Neural cell (in vitro differentiated cells): ENCODE results near the gene DRD2. TPM values are rescaled to one million over a fixed set of nuclear protein-coding genes. Genes with fewer than 3 reads are reported as not detected.

ENCODE experiments used
- H2AFZ ChIP-seq: fragments of 200-600, 300-800 bp; sonication (generic), shearing (Covaris generic); 2 replicates; pipeline ENCODE4 v1.6.0; 2014; ENCODE audit warnings: low read depth, mild to moderate bottlenecking, antibody characterized with exemption, low read length, moderate library complexity
- H3F3A ChIP-seq: fragments of 200-600 bp; shearing (Covaris generic); 2 replicates; pipeline ENCODE4 v1.6.1; 2016; ENCODE audit warnings: mild to moderate bottlenecking, moderate library complexity, mixed read lengths, antibody characterized with exemption, low read length; ENCODE audit not compliant: insufficient read depth, poor library complexity, severe bottlenecking
- H3K27ac ChIP-seq: fragments of 200-600, 300-800 bp; sonication (generic), shearing (Covaris generic); 2 replicates; pipeline ENCODE4 v1.5.1; 2014; ENCODE audit warnings: mild to moderate bottlenecking, low read length, moderate library complexity
- H3K27me3 ChIP-seq: fragments of 300-800, 200-600 bp; sonication (generic), shearing (Covaris generic); 2 replicates; pipeline ENCODE4 v1.6.0; 2014; ENCODE audit warnings: mild to moderate bottlenecking, low read depth, low read length, moderate library complexity; ENCODE audit not compliant: insufficient read depth
- H3K36me3 ChIP-seq: fragments of 300-800, 200-600 bp; sonication (generic), shearing (Covaris generic); 2 replicates; pipeline ENCODE4 v1.5.1; 2014; ENCODE audit warnings: mild to moderate bottlenecking, antibody characterized with exemption, low read length, moderate library complexity; ENCODE audit not compliant: insufficient read depth
- H3K4me2 ChIP-seq: fragments of 300-800, 200-600 bp; sonication (generic), shearing (Covaris generic); 2 replicates; pipeline ENCODE4 v1.6.0; 2014; ENCODE audit warnings: mild to moderate bottlenecking, low read length
- H3K4me3 ChIP-seq: fragments of 300-800, 200-600 bp; sonication (generic), shearing (Covaris generic); 2 replicates; pipeline ENCODE4 v1.5.1; 2014; ENCODE audit warnings: mild to moderate bottlenecking, low read length, moderate library complexity
- H3K79me2 ChIP-seq: fragments of 200-600 bp; shearing (Covaris generic); replicated peaks from 2 replicates; pipeline ENCODE4 v1.6.0; 2014; ENCODE audit warnings: mild to moderate bottlenecking, low read length, moderate library complexity; ENCODE audit not compliant: insufficient read depth
- H3K9ac ChIP-seq: fragments of 300-800, 200-600 bp; sonication (generic), shearing (Covaris generic); 2 replicates; pipeline ENCODE4 v1.6.1; 2016; ENCODE audit warnings: mild to moderate bottlenecking, low read length, mixed read lengths
- H3K9me2 ChIP-seq: fragments of 200-600 bp; shearing (Covaris generic); 2 replicates; pipeline ENCODE4 v1.6.1; 2016; ENCODE audit warnings: mild to moderate bottlenecking, low read length, mixed read lengths; ENCODE audit not compliant: insufficient read depth
- H3K9me3 ChIP-seq: fragments of 200-600, 300-800 bp; sonication (generic), shearing (Covaris generic); 2 replicates; pipeline ENCODE4 v1.6.1; 2016; ENCODE audit warnings: mild to moderate bottlenecking, mixed run types, low read length, moderate library complexity, mixed read lengths
- H4K20me1 ChIP-seq: fragments of 200-600 bp; shearing (Covaris generic); 2 replicates; pipeline ENCODE4 v1.6.1; 2016; ENCODE audit warnings: mild to moderate bottlenecking, mixed run types; ENCODE audit not compliant: insufficient read depth
- EP300 ChIP-seq: fragments of 450-650 bp; conservative IDR thresholded peaks from 2 replicates; pipeline ENCODE4 v1.6.1; 2014; ENCODE audit warnings: antibody characterized with exemption, mild to moderate bottlenecking, moderate library complexity; ENCODE audit not compliant: poor library complexity, severe bottlenecking
- EZH2 ChIP-seq: fragments of 200-600, 300-800 bp; shearing (Covaris generic), sonication (generic); IDR thresholded peaks from 2 replicates; pipeline ENCODE4 v1.6.1; 2014; ENCODE audit warnings: antibody characterized with exemption, low read length, borderline replicate concordance, mild to moderate bottlenecking; ENCODE audit not compliant: insufficient read depth, poor library complexity, severe bottlenecking
- MXI1 ChIP-seq: fragments of 450-650 bp; conservative IDR thresholded peaks from 2 replicates; pipeline ENCODE4 v1.6.1; 2014; ENCODE audit warnings: antibody characterized with exemption, mild to moderate bottlenecking; ENCODE audit not compliant: poor library complexity, severe bottlenecking
- POLR2AphosphoS5 ChIP-seq: IDR thresholded peaks from 2 replicates; pipeline ENCODE4 v1.6.1; 2012
- SMC3 ChIP-seq: fragments of 450-650 bp; conservative IDR thresholded peaks from 2 replicates; pipeline ENCODE4 v1.6.1; 2014; ENCODE audit warnings: antibody characterized with exemption, mild to moderate bottlenecking, moderate library complexity; ENCODE audit not compliant: poor library complexity
- polyA plus RNA-seq: library from polyadenylated mRNA; depleted of rRNA; stranded (reverse); fragments of >200 nt; gene quantifications from 2 replicates; pipeline ENCODE4 v1.2.3, GENCODE V29; 2014
- TF ChIP-seq, protein P1 (sequence below): fragments of 450-650 bp; IDR thresholded peaks from 2 replicates; pipeline ENCODE4 v1.5.1; 2014; ENCODE audit warnings: antibody characterized with exemption, mild to moderate bottlenecking, moderate library complexity; ENCODE audit not compliant: poor library complexity, severe bottlenecking
- TF ChIP-seq, protein P2 (sequence below): IDR thresholded peaks from 2 replicates; pipeline ENCODE4 v1.6.1; 2012; ENCODE audit warnings: borderline replicate concordance

The DRD2 gene
- polyA plus RNA-seq, 1 donor from 2014 or later = 0.24 TPM

DNA sequence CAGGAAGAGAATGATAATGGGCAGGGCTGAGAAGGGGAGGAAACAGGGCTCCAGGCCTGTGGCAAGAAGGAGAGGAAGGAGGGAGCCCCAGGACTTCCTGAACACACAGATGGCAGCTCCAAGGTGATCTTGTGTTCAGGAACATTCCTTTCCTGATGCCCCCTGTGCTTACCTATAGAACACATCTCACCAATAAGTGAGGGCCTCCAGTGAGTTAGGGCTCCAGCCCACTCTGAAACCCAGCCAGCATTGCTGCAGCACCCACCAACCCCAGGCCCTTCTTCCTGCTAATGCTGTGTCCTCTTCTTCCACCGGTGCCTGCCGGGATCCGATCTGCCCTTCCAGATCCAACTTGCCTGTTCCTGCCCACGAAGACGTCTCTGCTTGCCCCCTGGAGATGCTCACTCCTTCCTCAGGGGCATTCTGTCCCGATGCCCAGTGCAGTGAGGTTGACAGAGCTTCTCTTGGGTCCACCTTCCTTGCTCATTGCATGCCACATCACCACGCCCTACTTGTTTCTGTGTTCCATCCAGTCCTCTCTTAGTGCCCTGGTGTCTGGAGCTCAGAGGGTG is 70.3 kb downstream of the DRD2 start:
- Histone ChIP-seq H3K9ac (no peak overlapping the region), H3K79me2 (no peaks in the 10 kb centered on the region), H3K27me3 (no peaks in the 10 kb centered on the region), H2AFZ (no peak overlapping the region), H3K4me2 (no peak overlapping the region), H4K20me1 (no peaks in the 10 kb centered on the region), H3K9me2 (no peaks in the 10 kb centered on the region), H3K4me3 (no peak overlapping the region), H3K9me3 (no peaks in the 10 kb centered on the region), H3K27ac (no peak overlapping the region), H3F3A (no peaks in the 10 kb centered on the region), H3K36me3 (no peaks in the 10 kb centered on the region)
- TF ChIP-seq, protein P1, sequence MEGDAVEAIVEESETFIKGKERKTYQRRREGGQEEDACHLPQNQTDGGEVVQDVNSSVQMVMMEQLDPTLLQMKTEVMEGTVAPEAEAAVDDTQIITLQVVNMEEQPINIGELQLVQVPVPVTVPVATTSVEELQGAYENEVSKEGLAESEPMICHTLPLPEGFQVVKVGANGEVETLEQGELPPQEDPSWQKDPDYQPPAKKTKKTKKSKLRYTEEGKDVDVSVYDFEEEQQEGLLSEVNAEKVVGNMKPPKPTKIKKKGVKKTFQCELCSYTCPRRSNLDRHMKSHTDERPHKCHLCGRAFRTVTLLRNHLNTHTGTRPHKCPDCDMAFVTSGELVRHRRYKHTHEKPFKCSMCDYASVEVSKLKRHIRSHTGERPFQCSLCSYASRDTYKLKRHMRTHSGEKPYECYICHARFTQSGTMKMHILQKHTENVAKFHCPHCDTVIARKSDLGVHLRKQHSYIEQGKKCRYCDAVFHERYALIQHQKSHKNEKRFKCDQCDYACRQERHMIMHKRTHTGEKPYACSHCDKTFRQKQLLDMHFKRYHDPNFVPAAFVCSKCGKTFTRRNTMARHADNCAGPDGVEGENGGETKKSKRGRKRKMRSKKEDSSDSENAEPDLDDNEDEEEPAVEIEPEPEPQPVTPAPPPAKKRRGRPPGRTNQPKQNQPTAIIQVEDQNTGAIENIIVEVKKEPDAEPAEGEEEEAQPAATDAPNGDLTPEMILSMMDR = no peak
- TF ChIP-seq EP300 = no peak
- no peak for TF ChIP-seq EZH2
- TF ChIP-seq POLR2AphosphoS5 = no peak
- no peak for TF ChIP-seq SMC3
- no peak for TF ChIP-seq MXI1

DNA sequence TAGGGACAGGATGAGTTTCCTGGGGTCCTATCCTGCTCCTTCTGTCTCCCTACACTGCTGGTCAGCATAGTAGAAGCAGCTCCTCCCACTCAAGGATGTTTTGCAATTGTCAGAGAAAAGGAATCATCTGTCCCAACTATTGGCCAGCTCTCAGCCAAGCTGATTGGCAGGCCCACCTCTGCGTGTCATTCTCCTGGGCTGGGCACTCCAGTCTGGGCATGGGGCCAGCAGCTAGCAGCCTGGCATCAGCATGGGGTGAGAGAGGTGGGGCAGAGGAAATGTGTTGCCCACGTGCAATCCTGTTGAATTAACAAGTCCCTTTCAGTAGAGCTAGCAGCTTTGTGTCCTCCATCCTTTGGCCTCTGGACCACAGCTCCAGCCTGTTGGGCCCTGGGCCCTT is 73.5 kb downstream of the DRD2 start:
- Histone ChIP-seq H3K9me2 (no peaks in the 10 kb centered on the region), H3K9me3 (no peaks in the 10 kb centered on the region), H3K36me3 (no peaks in the 10 kb centered on the region), H3K4me2 (no peak overlapping the region), H3K79me2 (no peaks in the 10 kb centered on the region), H3K27me3 (no peaks in the 10 kb centered on the region), H4K20me1 (no peaks in the 10 kb centered on the region), H3F3A (no peaks in the 10 kb centered on the region), H3K9ac (no peak overlapping the region), H3K4me3 (no peak overlapping the region), H3K27ac (no peak overlapping the region), H2AFZ (no peak overlapping the region)
- TF ChIP-seq, protein P1 = no peak
- TF ChIP-seq, protein P2, sequence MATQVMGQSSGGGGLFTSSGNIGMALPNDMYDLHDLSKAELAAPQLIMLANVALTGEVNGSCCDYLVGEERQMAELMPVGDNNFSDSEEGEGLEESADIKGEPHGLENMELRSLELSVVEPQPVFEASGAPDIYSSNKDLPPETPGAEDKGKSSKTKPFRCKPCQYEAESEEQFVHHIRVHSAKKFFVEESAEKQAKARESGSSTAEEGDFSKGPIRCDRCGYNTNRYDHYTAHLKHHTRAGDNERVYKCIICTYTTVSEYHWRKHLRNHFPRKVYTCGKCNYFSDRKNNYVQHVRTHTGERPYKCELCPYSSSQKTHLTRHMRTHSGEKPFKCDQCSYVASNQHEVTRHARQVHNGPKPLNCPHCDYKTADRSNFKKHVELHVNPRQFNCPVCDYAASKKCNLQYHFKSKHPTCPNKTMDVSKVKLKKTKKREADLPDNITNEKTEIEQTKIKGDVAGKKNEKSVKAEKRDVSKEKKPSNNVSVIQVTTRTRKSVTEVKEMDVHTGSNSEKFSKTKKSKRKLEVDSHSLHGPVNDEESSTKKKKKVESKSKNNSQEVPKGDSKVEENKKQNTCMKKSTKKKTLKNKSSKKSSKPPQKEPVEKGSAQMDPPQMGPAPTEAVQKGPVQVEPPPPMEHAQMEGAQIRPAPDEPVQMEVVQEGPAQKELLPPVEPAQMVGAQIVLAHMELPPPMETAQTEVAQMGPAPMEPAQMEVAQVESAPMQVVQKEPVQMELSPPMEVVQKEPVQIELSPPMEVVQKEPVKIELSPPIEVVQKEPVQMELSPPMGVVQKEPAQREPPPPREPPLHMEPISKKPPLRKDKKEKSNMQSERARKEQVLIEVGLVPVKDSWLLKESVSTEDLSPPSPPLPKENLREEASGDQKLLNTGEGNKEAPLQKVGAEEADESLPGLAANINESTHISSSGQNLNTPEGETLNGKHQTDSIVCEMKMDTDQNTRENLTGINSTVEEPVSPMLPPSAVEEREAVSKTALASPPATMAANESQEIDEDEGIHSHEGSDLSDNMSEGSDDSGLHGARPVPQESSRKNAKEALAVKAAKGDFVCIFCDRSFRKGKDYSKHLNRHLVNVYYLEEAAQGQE = no peak
- TF ChIP-seq POLR2AphosphoS5 (no peak), EP300 (no peak)
